Measurements from ENCODE around the gene METTL8. TPM values are rescaled to one million over a fixed set of nuclear protein-coding genes. Genes with fewer than 3 reads are reported as not detected.

METTL8 gene
- total and polyA plus RNA-seq, 12 donors, result 1.7 to 13.6 (median 11.3) TPM

DNA sequence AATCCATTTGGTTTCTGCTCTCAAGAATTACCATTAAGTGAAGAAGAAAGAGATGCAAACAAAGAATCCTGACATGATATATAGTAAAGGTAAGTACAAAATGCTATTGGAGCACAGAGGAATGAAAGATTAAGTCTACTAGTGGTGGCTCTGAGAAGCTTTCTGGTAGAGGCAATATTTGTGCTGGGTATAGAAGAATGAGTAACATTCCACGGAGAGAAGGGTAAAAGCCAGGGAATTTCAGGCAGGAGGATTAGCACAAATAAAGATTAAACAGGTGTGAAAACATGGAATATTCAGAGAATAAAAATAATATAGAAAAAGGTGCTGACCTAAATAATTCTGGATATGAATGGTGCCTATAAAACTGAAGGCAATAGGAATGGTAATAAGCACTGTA is 31.8 kb downstream of the METTL8 start:
- Histone ChIP-seq H3K27ac (no peak overlapping the region), H3K4me1 (no peaks in the 10 kb centered on the region), H3K4me3 (no peak overlapping the region), H3K27me3 (no peaks in the 10 kb centered on the region), H3K9me3 (peaks cover 0 to 26% (median 5%) of the 10 kb centered on the region in 11 donors), H3K36me3 (no peaks in the 10 kb centered on the region)
- TF ChIP-seq, protein P1, sequence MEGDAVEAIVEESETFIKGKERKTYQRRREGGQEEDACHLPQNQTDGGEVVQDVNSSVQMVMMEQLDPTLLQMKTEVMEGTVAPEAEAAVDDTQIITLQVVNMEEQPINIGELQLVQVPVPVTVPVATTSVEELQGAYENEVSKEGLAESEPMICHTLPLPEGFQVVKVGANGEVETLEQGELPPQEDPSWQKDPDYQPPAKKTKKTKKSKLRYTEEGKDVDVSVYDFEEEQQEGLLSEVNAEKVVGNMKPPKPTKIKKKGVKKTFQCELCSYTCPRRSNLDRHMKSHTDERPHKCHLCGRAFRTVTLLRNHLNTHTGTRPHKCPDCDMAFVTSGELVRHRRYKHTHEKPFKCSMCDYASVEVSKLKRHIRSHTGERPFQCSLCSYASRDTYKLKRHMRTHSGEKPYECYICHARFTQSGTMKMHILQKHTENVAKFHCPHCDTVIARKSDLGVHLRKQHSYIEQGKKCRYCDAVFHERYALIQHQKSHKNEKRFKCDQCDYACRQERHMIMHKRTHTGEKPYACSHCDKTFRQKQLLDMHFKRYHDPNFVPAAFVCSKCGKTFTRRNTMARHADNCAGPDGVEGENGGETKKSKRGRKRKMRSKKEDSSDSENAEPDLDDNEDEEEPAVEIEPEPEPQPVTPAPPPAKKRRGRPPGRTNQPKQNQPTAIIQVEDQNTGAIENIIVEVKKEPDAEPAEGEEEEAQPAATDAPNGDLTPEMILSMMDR (IDR thresholded peaks at IDR 0.05), result no peak
- DNase-seq (no peak), ATAC-seq (no peak)
- intact Hi-C loops (cut with DNase I), result no loop called here
- WGBS, 2 donors, result 93 to 100% methylated on average over 1 of the region's 1 CpG

DNA sequence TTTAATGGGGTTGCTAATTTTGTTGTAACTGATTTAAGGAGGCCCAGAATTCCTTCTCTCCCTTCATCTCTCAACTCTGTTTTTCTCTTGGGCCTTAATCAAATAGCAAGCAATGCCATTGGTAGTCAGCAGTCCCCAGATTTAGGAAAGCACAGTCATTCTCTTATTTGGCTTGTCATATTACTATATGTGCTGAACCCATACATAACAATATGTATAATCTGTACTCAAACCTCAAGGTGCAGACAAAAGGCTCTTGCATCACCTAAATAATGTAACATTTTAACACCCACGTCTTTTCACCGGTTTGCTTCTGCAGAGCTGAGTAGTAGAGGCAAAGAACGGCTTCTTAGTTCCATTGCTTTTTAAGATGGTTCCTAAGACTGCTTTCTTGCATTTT is 33.4 kb downstream of the METTL8 start:
- intact Hi-C loops (cut with DNase I), result no loop called here
- Histone ChIP-seq H3K36me3 (no peaks in the 10 kb centered on the region), H3K27me3 (no peaks in the 10 kb centered on the region), H3K4me1 (no peaks in the 10 kb centered on the region), H3K4me3 (no peak overlapping the region), H3K27ac (no peak overlapping the region), H3K9me3 (peaks cover 0 to 27% (median 5%) of the 10 kb centered on the region in 11 donors)
- TF ChIP-seq, protein P1 (IDR thresholded peaks at IDR 0.05), result no peak
- ATAC-seq, result no peak
- DNase-seq, result no peak
- WGBS, 2 donors, result 92 to 94% methylated on average over 3 of the region's 3 CpGs

DNA sequence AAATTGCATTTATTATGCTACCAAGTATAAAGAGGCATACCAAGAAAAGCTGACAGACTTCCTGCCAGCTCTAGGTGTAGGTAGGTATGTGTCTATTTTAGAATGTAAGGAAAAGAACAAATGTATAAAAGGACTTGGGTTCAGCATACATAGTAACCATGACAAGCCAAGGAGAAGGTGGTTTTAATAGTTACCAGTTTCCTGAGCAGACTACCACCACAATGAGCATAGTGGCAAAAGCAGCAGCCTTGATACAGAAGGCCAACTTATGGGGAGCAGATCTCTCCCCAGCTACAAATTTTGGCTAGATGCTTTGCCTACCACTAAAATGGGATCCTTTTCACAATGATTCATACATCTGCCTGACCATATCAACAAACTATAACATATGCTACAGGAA is 34.5 kb downstream of the METTL8 start:
- peaks cover 0 to 29% (median 5%) of the 10 kb centered on the region in 11 donors for H3K9me3 ChIP-seq
- TF ChIP-seq, protein P1 (IDR thresholded peaks at IDR 0.05), result no peak
- H3K36me3 ChIP-seq, result no peaks in the 10 kb centered on the region
- intact Hi-C loops (cut with DNase I), result no loop called here
- no peak overlapping the region for H3K27ac ChIP-seq
- no peak for ATAC-seq
- H3K4me3 ChIP-seq, result no peak overlapping the region
- no peaks in the 10 kb centered on the region for H3K27me3 ChIP-seq
- peaks cover 0 to 4% (median 0%) of the 10 kb centered on the region in 9 donors for H3K4me1 ChIP-seq
- DNase-seq, result no peak

DNA sequence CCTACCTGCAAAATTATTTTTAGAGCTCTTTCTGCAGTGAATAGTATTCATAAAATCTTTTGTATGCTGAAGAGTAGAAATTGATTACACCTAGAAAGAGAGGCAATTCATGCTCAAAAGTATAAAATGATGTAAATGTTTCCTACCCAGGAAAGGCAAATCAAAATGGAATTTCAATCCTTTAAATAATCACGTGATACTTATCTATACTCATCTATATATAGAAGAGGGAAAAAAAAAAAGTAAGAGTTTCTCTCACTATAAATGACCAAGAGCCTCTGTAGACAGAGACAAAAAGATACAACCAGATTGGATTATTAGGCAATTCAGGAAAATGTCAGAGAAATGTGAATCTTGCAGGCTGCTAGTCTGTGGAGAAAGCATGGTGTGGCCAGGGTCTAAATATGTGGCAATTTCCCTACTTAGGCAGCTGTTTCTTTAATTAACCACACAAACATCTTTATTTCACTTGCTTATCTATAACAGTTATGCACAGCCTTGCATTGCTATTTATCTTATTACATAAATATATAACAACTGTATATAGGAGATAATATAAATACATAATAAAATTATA is 39.5 kb downstream of the METTL8 start:
- no peak for ATAC-seq

More for the DNA sequence above, 39.5 kb downstream of the METTL8 start:
- no peak overlapping the region for H3K27ac ChIP-seq
- H3K4me3 ChIP-seq, result no peak overlapping the region
- WGBS, 2 donors, result 9 to 29% methylated on average over 1 of the region's 1 CpG
- no peaks in the 10 kb centered on the region for H3K27me3 ChIP-seq
- DNase-seq, result no peak
- H3K4me1 ChIP-seq, result peaks cover 0 to 14% (median 0%) of the 10 kb centered on the region in 9 donors
- peaks cover 0 to 19% (median 0%) of the 10 kb centered on the region in 11 donors for H3K9me3 ChIP-seq
- intact Hi-C loops (cut with DNase I), result no loop called here
- H3K36me3 ChIP-seq, result no peaks in the 10 kb centered on the region
- TF ChIP-seq, protein P1 (IDR thresholded peaks at IDR 0.05), result no peak

Measured in heart right ventricle (tissue), 16 donors.